Stimulated activated CD8-positive, alpha-beta memory T cell treated with anti-CD3 and anti-CD28 coated beads, Interleukin-12 subunit alpha, Interleukin-12 subunit beta, amount 100 ng/mL, for 24 hours (primary cell): ENCODE data around the gene MAST4.

Experiments used
- DNase-seq: peaks from one replicate; pipeline ENCODE4 v3.0.0-alpha.2; 2020; ENCODE audit errors: extremely low read depth

MAST4 gene

GRCh38 chr5:67042176-67043003 is 446.2 kb downstream of the MAST4 start:
- DNase-seq, result no peak

GRCh38 chr5:67043796-67044511 is 447.8 kb downstream of the MAST4 start:
- DNase-seq, result no peak

GRCh38 chr5:67045816-67046740 is 449.9 kb downstream of the MAST4 start:
- no peak for DNase-seq

GRCh38 chr5:67047160-67047559 is 451.0 kb downstream of the MAST4 start:
- DNase-seq, result no peak

- no peak for DNase-seq
These were observed 451.4 kb downstream of the MAST4 start for GRCh38 chr5:67047616-67048015.

- DNase-seq, result no peak
These were observed 453.9 kb downstream of the MAST4 start for GRCh38 chr5:67050125-67050524.

GRCh38 chr5:67050635-67051034 is 454.4 kb downstream of the MAST4 start:
- DNase-seq, result no peak

GRCh38 chr5:67051164-67051563 is 455.0 kb downstream of the MAST4 start:
- no peak for DNase-seq

GRCh38 chr5:67052034-67052433 is 455.8 kb downstream of the MAST4 start:
- no peak for DNase-seq

- DNase-seq, result no peak
These were observed 457.0 kb downstream of the MAST4 start for GRCh38 chr5:67053229-67053628.

GRCh38 chr5:67058998-67059743 is 463.0 kb downstream of the MAST4 start:
- DNase-seq, result no peak

- no peak for DNase-seq
These were observed 463.7 kb downstream of the MAST4 start for GRCh38 chr5:67059744-67060490.

- DNase-seq, result no peak
These were observed 465.3 kb downstream of the MAST4 start for GRCh38 chr5:67061511-67061910.

GRCh38 chr5:67063055-67063454 is 466.9 kb downstream of the MAST4 start:
- no peak for DNase-seq

GRCh38 chr5:67063791-67064190 is 467.6 kb downstream of the MAST4 start:
- DNase-seq, result no peak

GRCh38 chr5:67065237-67065636 is 469.0 kb downstream of the MAST4 start:
- no peak for DNase-seq

- DNase-seq, result no peak
These were observed 469.5 kb downstream of the MAST4 start for GRCh38 chr5:67065696-67066095.

- DNase-seq, result no peak
These were observed 470.6 kb downstream of the MAST4 start for GRCh38 chr5:67066815-67067214.

- DNase-seq, result no peak
These were observed 477.0 kb downstream of the MAST4 start for GRCh38 chr5:67073045-67073680.

GRCh38 chr5:67077296-67077695 is 481.1 kb downstream of the MAST4 start:
- DNase-seq, result no peak
